Stimulated activated CD8-positive, alpha-beta memory T cell treated with anti-CD3 and anti-CD28 coated beads, Interleukin-7, amount 100 ng/mL, for 48 hours (primary cell): Measurements from ENCODE around the gene GIGYF2.

Source experiments
- DNase-seq, 2 donors: peaks; one replicate each; pipeline ENCODE4 v3.0.0-alpha.2; 2020; ENCODE audit warnings: low read depth in 1 of 2; ENCODE audit errors: extremely low read depth in 1 of 2

GIGYF2 gene

GRCh38 chr2:232908695-232909094 lies 211.6 kb downstream of the GIGYF2 start:
- DNase-seq, result no peak
